Stimulated activated CD4-positive, alpha-beta T cell treated with anti-CD3 and anti-CD28 coated beads, Interleukin-4, amount 100 ng/mL, for 1 hour (primary cell): ENCODE measurements around the gene OGDH.
A peak's percentile ranks its signal among the peaks of the same experiment; 100 is the strongest.

Experiments
- DNase-seq: peaks from one replicate; pipeline ENCODE4 v3.0.0-alpha.2; 2020

The OGDH gene

GRCh38 chr7:44621750-44622103 lies 15.3 kb downstream of the OGDH start:
- DNase-seq, result no peak

- DNase-seq, result peak; percentile 39
These were observed 16.1 kb downstream of the OGDH start for GRCh38 chr7:44622342-44623151.

- DNase-seq, result no peak
These were observed 17.9 kb downstream of the OGDH start for GRCh38 chr7:44624318-44624717.

- DNase-seq, result no peak
These were observed 19.4 kb downstream of the OGDH start for GRCh38 chr7:44625526-44626471.

GRCh38 chr7:44626620-44627019 lies 20.2 kb downstream of the OGDH start:
- DNase-seq, result no peak

GRCh38 chr7:44629829-44630522 lies 23.5 kb downstream of the OGDH start:
- DNase-seq, result no peak

- DNase-seq, result no peak
These were observed 24.5 kb downstream of the OGDH start for GRCh38 chr7:44630792-44631457.

- DNase-seq, result no peak
These were observed 25.2 kb downstream of the OGDH start for GRCh38 chr7:44631458-44632115.

- no peak for DNase-seq
These were observed 25.8 kb downstream of the OGDH start for GRCh38 chr7:44632196-44632595.

GRCh38 chr7:44633254-44634186 lies 27.1 kb downstream of the OGDH start:
- DNase-seq, result peak; percentile 56

- DNase-seq, result no peak
These were observed 27.9 kb downstream of the OGDH start for GRCh38 chr7:44634187-44634838.

- no peak for DNase-seq
These were observed 28.6 kb downstream of the OGDH start for GRCh38 chr7:44634839-44635591.

GRCh38 chr7:44636041-44636584 lies 29.7 kb downstream of the OGDH start:
- no peak for DNase-seq

- DNase-seq, result no peak
These were observed 30.5 kb downstream of the OGDH start for GRCh38 chr7:44636926-44637325.

GRCh38 chr7:44637788-44638594 lies 31.6 kb downstream of the OGDH start:
- peak; percentile 70 for DNase-seq

- DNase-seq, result peak; percentile 73
These were observed 32.5 kb downstream of the OGDH start for GRCh38 chr7:44638611-44639557.

GRCh38 chr7:44639671-44640321 lies 33.4 kb downstream of the OGDH start:
- no peak for DNase-seq
